ENCODE results near the gene RPL19.

RPL19 gene

GRCh38 chr17:39252788-39253460, 52.8 kb downstream of the RPL19 start:
- no peak for DNase-seq
